Activated CD4-positive, alpha-beta T cell treated with anti-CD3 and anti-CD28 coated beads, Interleukin-2, amount 50 U/mL, for 1 hour (primary cell): Measurements from ENCODE around the gene LARP6.
"Not testable (repeated sequence)": the region's sequence is repeated elsewhere in the genome, so short reads cannot be mapped to it uniquely, and the experiment has no call there.

ENCODE experiments used
- DNase-seq: peaks from one replicate; pipeline ENCODE4 v3.0.0-alpha.2; 2020

LARP6 gene

DNA sequence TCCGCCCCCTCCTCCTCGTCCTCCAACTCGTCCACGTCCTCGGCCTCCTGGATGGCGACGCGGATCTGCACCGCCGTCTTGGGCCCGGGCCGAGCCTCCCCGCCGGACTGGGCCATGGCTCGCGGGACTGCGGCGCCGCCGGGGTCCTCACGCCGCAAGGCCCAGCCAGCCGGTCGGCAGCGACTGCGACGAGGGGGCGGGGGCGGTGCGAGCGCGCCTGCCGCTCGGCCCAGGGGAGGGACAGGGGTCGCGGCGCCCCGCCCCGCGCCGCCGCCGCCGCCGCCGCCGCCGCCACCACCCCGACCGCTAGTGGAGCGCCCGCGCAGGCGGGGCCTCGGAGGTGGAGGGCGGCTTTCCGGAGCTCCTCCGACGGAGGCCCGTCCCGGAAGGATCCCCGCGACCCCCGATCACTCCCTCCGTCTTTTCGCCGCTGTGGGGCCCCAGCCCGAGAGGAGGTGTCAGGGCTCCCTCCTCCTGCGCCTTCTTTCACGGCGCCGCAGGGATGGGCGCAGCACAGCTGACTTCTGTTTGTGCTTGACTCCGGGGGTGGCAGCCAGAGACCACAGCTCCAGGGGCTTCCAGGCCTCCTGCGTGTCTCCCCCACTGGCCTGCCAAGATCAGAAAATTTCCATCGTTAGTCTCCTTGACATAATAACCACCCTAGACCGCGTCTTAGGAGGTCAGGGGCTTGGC, at the start of gene LARP6:
LARP6 (minus strand) TSS at position 185 of the 693 bp plus-strand sequence; CDS start at position 116, 69 bp downstream.
- DNase-seq = peak; percentile 2

DNA sequence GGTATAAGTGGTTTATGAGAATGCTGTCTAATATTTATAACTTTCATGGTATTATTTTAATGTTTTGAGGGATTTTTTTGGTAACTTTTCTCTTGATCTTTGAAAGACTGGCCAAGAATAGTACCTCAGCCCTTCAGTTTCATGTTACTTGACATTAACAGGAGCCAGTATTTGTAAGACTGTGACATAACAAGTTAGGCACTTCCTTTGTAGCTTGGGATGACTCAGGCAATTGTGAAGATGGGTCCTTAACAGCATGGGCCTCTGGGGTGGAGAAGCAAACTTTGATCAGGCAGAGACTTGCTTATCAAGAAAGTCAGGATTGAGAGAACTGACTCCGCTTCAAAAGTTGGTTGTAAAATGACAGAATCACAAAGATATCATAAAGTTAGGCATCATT, 48.1 kb upstream of the LARP6 start:
- DNase-seq = no peak

DNA sequence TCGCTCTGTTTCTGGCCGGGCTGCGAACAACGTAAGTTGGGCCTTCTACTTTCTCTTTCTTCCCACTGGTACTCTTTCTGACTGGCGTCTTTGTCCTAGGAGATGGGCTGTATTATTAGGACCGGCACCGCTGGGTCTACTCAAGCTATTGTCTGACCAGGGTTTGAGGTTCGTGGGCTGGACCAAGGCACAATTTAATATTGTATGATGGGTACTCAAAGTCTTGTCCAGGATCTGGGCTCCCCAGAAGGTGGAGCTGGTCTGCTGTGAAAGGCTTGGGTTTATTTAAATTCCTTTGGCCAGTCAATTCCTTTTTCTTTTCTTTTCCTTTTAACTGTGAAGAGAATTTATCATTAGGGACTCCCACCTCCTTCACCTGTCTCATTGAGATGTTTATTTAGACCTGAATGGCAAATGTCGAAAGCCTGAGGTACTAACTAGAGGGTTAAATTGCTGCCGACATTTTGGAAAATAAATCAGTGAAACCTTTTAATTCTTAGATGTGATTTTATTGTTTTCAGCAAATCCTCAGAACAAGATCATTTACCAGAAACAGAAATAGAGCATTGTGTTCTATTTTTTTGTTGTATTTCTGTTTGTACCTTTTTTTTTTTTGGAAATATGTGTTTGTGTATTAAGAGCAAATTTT, 39.1 kb upstream of the LARP6 start:
- DNase-seq = no peak

DNA sequence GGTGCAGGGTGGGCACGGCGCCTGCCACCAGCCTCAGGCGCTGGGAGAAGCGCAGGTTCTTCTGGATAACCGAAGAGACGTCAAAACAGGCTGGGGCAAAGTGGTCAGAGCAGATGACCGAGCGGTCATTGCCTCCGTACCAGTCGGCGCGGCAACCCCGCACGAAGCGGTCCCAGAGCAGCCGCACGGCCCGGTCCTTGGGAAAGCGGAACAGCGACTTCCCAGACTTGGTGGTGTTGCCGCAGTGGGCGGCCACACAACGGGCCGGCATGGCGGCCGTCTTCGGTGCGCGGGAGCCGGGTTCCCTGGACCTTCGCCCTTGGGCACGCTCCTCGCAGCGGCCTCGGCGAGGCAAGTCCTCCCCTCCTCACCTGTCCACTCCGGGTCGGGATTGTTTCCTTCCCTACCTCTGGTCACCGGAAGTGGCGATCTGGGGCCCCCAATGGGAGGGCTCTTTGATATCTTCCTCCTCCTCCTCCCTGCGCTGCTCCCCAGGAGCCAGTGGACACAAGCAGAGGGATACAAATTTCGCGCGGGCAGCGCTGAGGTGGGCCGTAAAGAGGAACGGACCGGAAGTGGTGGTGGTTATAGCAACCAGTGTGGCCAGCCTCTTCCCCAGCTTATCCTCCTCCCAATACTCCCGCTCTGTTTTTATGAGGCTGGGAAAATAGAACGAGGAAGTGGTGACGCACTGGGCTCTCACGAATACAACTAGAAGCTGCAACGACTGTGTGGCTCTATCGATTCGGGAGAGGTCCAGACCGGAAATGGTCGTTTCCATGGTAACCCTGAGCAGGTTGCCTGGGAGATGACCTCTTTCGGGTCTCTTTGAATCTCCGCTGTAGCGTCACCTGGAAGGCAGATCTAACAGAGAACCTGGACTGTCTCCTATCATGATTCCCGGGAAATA, 38.3 kb upstream of the LARP6 start, which contains the start of the genes LRRC49 and THAP10:
LRRC49 (plus strand) TSS at position 825 of the 910 bp plus-strand sequence; CDS start at position 894, 69 bp downstream.
THAP10 (minus strand) TSS at position 432 of the 910 bp plus-strand sequence; CDS start at position 271, 161 bp downstream.
- DNase-seq = no peak

DNA sequence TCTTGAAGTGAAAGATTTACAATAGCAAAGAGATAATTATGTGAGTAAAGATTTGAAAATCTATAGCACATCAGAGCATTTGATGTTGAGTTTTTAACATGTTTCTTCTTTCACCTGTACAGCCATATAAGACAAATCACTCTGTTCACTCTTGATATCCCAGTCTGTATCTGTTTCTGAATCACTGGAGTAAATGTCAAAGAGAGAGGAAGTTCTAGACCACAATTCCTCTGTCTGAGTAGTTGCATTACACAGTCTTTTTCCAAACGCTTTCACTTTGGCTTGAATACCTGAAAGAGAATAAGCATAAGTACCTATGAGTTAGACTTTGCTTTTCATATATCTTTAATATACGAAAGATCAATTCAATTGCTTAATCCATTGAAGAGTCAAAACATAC, 28.4 kb upstream of the LARP6 start:
- DNase-seq = no peak

- no peak for DNase-seq
Observed at GRCh38 chr15:70880781-70881180, 26.8 kb upstream of the LARP6 start.

DNA sequence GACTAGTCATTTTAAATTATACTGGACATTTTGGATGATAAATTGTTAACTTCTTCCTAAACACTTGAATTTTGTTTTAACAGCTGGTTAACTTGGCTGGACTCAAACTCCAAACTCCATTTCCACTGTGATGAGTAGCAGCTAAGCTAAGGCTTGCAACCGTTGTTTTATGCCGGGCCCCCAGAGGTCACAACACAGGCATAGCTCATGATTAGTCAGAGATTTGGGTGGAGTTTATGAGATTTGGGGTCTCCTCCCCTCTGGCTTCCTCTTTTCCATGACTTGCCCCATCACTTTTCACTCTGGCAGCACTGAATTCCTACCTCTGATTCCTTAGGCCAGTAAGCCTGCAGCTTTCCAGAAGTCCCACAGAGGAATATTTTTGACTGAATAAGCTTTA, 25.4 kb upstream of the LARP6 start:
- no peak for DNase-seq

DNA sequence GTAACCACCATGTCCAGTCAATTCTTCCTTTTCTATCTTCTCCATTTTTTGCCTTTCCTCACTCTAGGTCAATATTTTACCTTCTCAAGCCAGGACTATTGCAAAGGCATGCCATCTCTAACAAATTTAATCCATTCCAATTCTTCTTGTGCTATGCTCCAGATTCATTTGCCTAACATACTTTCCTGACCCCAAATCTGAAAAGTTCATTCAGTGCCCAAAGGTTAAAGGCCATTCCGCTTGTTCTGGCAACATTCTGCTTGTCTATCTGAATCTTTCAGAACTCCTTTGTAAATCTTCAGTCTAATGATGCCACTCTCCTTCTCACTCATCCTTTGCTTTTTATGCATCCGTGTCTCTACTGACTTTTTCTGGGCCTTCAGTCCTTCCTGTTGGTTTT, 22.7 kb upstream of the LARP6 start:
- DNase-seq = no peak

DNA sequence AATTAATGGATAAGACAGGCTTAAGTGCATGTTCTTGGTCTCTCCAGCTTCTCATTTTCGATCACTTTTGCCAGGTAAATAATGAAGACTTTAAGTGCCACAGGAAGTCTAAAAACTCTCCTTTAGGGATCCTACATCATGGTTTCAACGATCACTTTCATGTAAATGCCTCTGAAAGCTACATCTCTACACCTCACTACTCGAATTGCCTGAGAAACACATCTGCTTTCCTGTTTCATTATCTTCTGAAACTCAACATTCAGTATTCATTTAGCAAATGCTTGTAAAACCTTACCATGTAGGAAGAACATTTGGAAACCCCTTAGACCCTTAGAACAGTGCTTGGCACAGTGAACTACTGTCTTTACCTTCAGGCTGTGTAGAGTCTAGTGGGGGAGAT, 22.1 kb upstream of the LARP6 start:
- DNase-seq = no peak

GRCh38 chr15:70875001-70875782, 21.2 kb upstream of the LARP6 start:
- DNase-seq = no peak

DNA sequence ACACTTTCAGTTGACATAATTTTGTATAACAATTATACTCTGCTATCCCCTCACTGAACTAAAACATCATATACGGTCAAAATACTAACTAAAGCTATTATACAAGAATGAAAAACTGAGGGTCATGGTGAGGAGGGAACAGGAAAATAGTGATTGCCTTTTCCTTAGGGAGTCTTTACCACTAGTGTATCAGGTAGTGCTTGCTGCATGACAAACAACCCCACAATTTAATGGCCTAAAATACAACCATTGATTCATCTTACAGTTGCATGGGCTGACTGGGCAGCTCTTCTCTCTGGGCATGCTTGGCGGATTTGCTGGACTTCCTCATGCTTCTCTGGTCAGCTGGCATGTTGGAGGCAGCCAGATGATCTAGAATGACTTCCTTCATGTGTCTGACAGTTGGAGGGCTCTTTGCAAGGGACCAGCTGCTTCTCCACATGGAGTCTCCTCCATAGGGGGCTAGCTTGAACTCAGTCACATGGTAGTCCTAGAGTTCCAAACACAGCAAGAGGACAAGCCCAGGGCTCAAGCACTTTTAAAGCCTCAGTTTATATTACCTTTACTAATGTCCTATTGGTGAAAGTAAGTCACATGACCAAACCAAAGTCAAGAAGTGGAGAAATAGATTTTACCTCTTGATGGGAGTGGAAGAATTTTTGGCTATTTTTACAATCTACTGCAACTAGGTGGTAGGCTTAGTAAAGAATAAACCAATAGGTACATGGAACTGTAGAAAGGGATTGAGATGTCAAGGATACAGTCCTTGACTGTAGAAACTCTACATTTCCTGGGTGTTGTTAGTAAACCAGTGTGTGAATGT, 19.5 kb upstream of the LARP6 start:
- DNase-seq = no peak

GRCh38 chr15:70871490-70871889, 17.5 kb upstream of the LARP6 start:
- DNase-seq = not testable (repeated sequence)

DNA sequence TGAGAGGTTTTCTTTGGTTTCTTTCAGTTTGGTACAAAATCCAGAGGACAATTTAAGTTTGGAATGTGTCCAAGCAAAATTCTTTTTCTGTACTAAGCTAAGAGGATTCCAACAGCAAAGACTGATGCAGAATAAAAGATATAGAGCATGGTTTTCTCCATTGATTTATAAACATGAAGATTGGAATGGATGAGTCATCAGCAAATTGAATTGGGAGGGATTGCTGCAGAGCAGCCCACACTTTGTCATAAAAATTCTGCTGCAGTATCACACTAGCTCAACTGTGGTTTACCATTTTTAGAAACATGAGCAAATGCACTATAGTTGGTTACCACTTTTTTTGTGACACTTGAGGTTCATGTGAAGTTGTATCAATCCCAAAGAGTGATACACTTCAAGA, 16.1 kb upstream of the LARP6 start:
- no peak for DNase-seq

- no peak for DNase-seq
Observed at GRCh38 chr15:70869346-70869745, 15.4 kb upstream of the LARP6 start.

- no peak for DNase-seq
Observed at GRCh38 chr15:70867911-70868467, 14.0 kb upstream of the LARP6 start.

- no peak for DNase-seq
Observed at GRCh38 chr15:70866982-70867641, 13.2 kb upstream of the LARP6 start.

GRCh38 chr15:70863450-70864218, 9.7 kb upstream of the LARP6 start:
- DNase-seq = no peak

GRCh38 chr15:70859998-70860397, 6.0 kb upstream of the LARP6 start:
- DNase-seq = no peak

GRCh38 chr15:70859322-70859908, 5.5 kb upstream of the LARP6 start:
- DNase-seq = no peak
